ENCODE data around the gene TBC1D30. TPM values are rescaled to one million over a fixed set of nuclear protein-coding genes. Genes with fewer than 3 reads are reported as not detected.

The TBC1D30 gene
- total and polyA plus RNA-seq, 7 experiments from 2014 or later: 0.13 to 1.5 (median 0.49) TPM; not detected in 1

DNA sequence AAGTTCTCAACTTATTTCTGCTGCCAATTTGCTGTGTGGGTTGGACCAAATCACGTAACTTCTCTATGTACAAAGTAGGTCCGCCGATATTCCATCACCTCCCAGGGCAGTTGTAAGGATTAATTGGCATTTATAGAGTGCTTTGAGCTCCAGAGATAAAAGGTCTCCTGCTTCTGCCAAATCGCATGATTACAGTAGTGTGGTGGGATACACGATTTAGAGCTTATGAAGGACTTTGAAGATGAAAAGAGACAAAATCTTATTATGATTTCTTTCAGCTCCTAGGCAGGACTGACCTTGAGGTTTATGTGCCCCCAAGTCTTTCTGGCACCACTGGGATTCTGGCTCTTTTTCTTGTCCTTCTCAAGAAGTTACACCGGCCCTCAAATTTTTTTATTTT is 84.7 kb downstream of the TBC1D30 start:
- H3K36me3 ChIP-seq (ENCODE audit: control insufficient read depth in 2 of 3, insufficient read depth in 3 of 3, low read length in 3 of 3): no peaks in the 10 kb centered on the region
- CTCF ChIA-PET: interaction anchor here (1.0 kb wide), 1 partner anchor 14 kb away, joined by 3 read pairs; no protein-coding TSS in a partner anchor
- no peak overlapping the region for H3K27ac ChIP-seq (ENCODE audit: low read depth, low read length)
- Mint-ChIP-seq H3K4me1 (no peaks in the 10 kb centered on the region), H3K27me3 (peaks cover 5 to 25% (median 16%) of the 10 kb centered on the region in 5 donors), H3K4me3 (no peak overlapping the region), H3K27ac (no peak overlapping the region), H3K36me3 (no peaks in the 10 kb centered on the region), H3K9me3 (no peaks in the 10 kb centered on the region)
- no peaks in the 10 kb centered on the region for H3K9me3 ChIP-seq (ENCODE audit: control insufficient read depth in 2 of 3, low read length in 3 of 3)
- H3K4me3 ChIP-seq (ENCODE audit: low read length): no peak overlapping the region
- no peak for DNase-seq
- no peaks in the 10 kb centered on the region for H3K27me3 ChIP-seq (ENCODE audit: control insufficient read depth in 2 of 2, insufficient read depth in 2 of 2, low read length in 2 of 2)
- no peak for ATAC-seq
- H3K4me1 ChIP-seq (ENCODE audit: control insufficient read depth in 2 of 2, insufficient read depth in 2 of 2, low read length in 2 of 2): no peaks in the 10 kb centered on the region
- intact Hi-C loops (cut with micrococcal nuclease): no loop called here
- POLR2A ChIA-PET: no interaction called here

DNA sequence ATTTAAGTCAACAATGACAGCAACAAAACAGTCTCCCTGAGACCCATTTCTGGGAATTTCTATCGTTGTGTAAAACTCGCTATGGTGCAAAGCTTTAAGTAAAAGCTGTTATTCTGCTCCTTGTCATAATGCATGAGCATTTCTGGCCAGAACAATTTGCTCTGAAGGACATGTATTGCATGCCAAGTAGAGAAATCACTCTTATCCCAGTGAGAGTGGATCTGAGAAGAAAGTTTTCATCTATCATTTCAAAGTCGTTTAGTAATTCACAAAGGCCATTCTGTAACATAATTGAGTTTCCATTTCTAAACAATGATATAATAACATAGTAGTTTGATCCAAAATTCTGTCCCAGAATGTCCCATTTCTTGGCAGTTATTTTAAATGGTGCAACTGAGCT is 86.6 kb downstream of the TBC1D30 start:
- POLR2A ChIA-PET: no interaction called here
- H3K4me3 Mint-ChIP-seq: no peak overlapping the region
- no peak overlapping the region for H3K4me3 ChIP-seq (ENCODE audit: low read length)
- intact Hi-C loops (cut with micrococcal nuclease): no loop called here
- H3K27ac Mint-ChIP-seq: no peak overlapping the region
- ATAC-seq: no peak
- no peaks in the 10 kb centered on the region for H3K9me3 Mint-ChIP-seq
- H3K36me3 Mint-ChIP-seq: no peaks in the 10 kb centered on the region
- no peaks in the 10 kb centered on the region for H3K9me3 ChIP-seq (ENCODE audit: control insufficient read depth in 2 of 3, low read length in 3 of 3)
- H3K27me3 ChIP-seq (ENCODE audit: control insufficient read depth in 2 of 2, insufficient read depth in 2 of 2, low read length in 2 of 2): no peaks in the 10 kb centered on the region
- no peaks in the 10 kb centered on the region for H3K4me1 ChIP-seq (ENCODE audit: control insufficient read depth in 2 of 2, insufficient read depth in 2 of 2, low read length in 2 of 2)
- H3K4me1 Mint-ChIP-seq: no peaks in the 10 kb centered on the region
- no peaks in the 10 kb centered on the region for H3K36me3 ChIP-seq (ENCODE audit: control insufficient read depth in 2 of 3, insufficient read depth in 3 of 3, low read length in 3 of 3)
- CTCF ChIA-PET: no interaction called here
- H3K27ac ChIP-seq (ENCODE audit: low read depth, low read length): no peak overlapping the region
- no peak for DNase-seq
- H3K27me3 Mint-ChIP-seq: peaks cover 5 to 36% (median 20%) of the 10 kb centered on the region in 5 donors

DNA sequence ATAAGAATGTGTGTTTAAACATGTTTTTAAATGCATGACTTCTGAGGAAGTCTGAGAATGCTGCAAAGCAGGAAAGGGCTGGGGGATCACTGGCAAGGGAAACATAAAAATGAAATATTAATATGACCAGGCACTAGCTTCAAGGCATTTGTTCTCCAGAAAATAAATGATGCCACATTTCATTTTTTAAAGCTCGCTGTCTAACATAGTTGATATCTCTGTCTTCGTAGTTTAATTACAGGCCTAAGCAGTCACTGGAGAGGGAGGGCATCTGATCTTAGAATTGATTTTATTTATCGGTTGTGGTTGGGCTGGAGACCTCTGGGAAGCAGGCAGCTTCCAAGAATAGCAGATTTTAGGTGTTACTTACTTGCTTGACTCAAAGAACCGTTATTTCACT is 87.5 kb downstream of the TBC1D30 start:
- no peak for ATAC-seq
- intact Hi-C loops (cut with micrococcal nuclease): no loop called here
- Mint-ChIP-seq H3K4me1 (no peaks in the 10 kb centered on the region), H3K4me3 (no peak overlapping the region), H3K36me3 (no peaks in the 10 kb centered on the region), H3K27me3 (peaks cover 5 to 37% (median 18%) of the 10 kb centered on the region in 5 donors), H3K9me3 (no peaks in the 10 kb centered on the region), H3K27ac (no peak overlapping the region)
- no peak for DNase-seq
- POLR2A ChIA-PET: no interaction called here
- no peaks in the 10 kb centered on the region for H3K36me3 ChIP-seq (ENCODE audit: control insufficient read depth in 2 of 3, insufficient read depth in 3 of 3, low read length in 3 of 3)
- CTCF ChIA-PET: interaction anchor here (1.2 kb wide), 1 partner anchor 9 kb away, joined by 3 read pairs; no protein-coding TSS in a partner anchor
- no peak overlapping the region for H3K4me3 ChIP-seq (ENCODE audit: low read length)
- no peak overlapping the region for H3K27ac ChIP-seq (ENCODE audit: low read depth, low read length)
- H3K4me1 ChIP-seq (ENCODE audit: control insufficient read depth in 2 of 2, insufficient read depth in 2 of 2, low read length in 2 of 2): no peaks in the 10 kb centered on the region
- no peaks in the 10 kb centered on the region for H3K27me3 ChIP-seq (ENCODE audit: control insufficient read depth in 2 of 2, insufficient read depth in 2 of 2, low read length in 2 of 2)
- H3K9me3 ChIP-seq (ENCODE audit: control insufficient read depth in 2 of 3, low read length in 3 of 3): no peaks in the 10 kb centered on the region

DNA sequence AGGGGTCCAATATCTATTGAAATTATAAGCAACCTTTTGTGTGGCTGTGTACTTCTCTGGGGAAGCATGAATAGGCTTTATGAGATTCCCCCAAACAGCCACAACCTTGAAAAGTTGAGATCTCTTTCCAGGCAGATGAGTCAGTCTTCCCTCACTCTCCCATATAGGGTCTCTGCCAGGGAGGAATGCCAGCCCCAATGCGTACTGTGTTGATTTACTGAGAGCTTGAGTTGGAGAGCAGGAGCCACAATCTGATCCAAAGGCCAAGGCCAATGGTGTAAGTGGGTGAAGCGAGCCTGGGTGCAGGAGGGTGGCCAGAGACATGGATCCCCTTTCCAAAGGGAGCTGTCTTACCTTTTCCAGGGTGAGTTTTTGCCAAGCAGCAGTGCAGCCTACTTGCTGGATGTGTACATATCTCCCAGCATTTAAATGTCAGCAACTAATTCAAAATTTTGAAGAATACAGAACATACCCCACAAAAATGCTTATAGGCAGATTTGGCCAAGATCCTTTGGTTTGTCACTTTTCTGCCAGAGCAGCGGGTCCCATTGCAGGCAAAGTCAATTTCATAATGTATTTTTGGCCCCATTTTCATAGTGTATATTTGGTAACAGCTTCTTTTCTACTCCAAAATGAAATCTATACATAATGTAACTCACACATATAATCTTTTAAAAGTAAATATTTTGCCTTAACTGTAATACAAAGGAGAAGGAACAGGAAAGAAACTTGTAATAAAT is 88.2 kb downstream of the TBC1D30 start:
- Histone ChIP-seq H3K27ac (ENCODE audit: low read depth, low read length) (no peak overlapping the region), H3K27me3 (ENCODE audit: control insufficient read depth in 2 of 2, insufficient read depth in 2 of 2, low read length in 2 of 2) (no peaks in the 10 kb centered on the region), H3K4me3 (ENCODE audit: low read length) (no peak overlapping the region), H3K9me3 (ENCODE audit: control insufficient read depth in 2 of 3, low read length in 3 of 3) (no peaks in the 10 kb centered on the region), H3K4me1 (ENCODE audit: control insufficient read depth in 2 of 2, insufficient read depth in 2 of 2, low read length in 2 of 2) (no peaks in the 10 kb centered on the region), H3K36me3 (ENCODE audit: control insufficient read depth in 2 of 3, insufficient read depth in 3 of 3, low read length in 3 of 3) (no peaks in the 10 kb centered on the region)
- no peak for ATAC-seq
- Mint-ChIP-seq H3K4me1 (no peaks in the 10 kb centered on the region), H3K27me3 (peaks cover 6 to 37% (median 16%) of the 10 kb centered on the region in 5 donors), H3K4me3 (no peak overlapping the region), H3K27ac (no peak overlapping the region), H3K9me3 (no peaks in the 10 kb centered on the region), H3K36me3 (no peaks in the 10 kb centered on the region)
- ChIA-PET CTCF (interaction anchor here (1.2 kb wide), 1 partner anchor 8 kb away, joined by 3 read pairs; no protein-coding TSS in a partner anchor), POLR2A (no interaction called here)
- no peak for DNase-seq
- intact Hi-C loops (cut with micrococcal nuclease): no loop called here

DNA sequence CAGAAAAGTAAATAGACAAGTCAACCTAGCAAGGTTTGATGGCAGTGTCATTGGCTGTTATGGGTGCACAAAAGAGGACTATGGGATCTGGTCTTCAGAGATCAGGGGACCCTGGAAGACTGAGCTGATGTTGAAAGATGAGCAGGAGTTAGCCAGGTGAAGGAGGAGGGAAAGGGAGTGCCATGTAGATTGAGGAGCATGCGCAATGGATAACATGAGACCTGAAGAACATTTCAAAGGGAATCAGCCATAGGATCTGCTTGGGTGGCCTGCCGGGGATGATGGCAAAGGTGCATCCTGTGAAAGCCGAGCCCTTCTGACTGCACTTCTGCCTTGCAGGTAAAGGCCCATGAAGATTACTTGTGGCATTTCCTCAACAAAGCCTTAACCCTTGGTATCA is 90.8 kb downstream of the TBC1D30 start:
- Histone ChIP-seq H3K4me1 (ENCODE audit: control insufficient read depth in 2 of 2, insufficient read depth in 2 of 2, low read length in 2 of 2) (no peaks in the 10 kb centered on the region), H3K27ac (ENCODE audit: low read depth, low read length) (no peak overlapping the region), H3K27me3 (ENCODE audit: control insufficient read depth in 2 of 2, insufficient read depth in 2 of 2, low read length in 2 of 2) (no peaks in the 10 kb centered on the region), H3K4me3 (ENCODE audit: low read length) (no peak overlapping the region), H3K9me3 (ENCODE audit: control insufficient read depth in 2 of 3, low read length in 3 of 3) (no peaks in the 10 kb centered on the region), H3K36me3 (ENCODE audit: control insufficient read depth in 2 of 3, insufficient read depth in 3 of 3, low read length in 3 of 3) (no peaks in the 10 kb centered on the region)
- H3K9me3 Mint-ChIP-seq: no peaks in the 10 kb centered on the region
- DNase-seq: no peak
- H3K27me3 Mint-ChIP-seq: peaks cover 22 to 51% (median 27%) of the 10 kb centered on the region in 5 donors
- no peak for ATAC-seq
- intact Hi-C loops (cut with micrococcal nuclease): no loop called here
- POLR2A ChIA-PET: no interaction called here
- no peak overlapping the region for H3K27ac Mint-ChIP-seq
- H3K4me1 Mint-ChIP-seq: no peaks in the 10 kb centered on the region
- H3K36me3 Mint-ChIP-seq: no peaks in the 10 kb centered on the region
- H3K4me3 Mint-ChIP-seq: no peak overlapping the region
- CTCF ChIA-PET: interaction anchor here (1.3 kb wide), 1 partner anchor 317 kb away, joined by 3 read pairs; no protein-coding TSS in a partner anchor

DNA sequence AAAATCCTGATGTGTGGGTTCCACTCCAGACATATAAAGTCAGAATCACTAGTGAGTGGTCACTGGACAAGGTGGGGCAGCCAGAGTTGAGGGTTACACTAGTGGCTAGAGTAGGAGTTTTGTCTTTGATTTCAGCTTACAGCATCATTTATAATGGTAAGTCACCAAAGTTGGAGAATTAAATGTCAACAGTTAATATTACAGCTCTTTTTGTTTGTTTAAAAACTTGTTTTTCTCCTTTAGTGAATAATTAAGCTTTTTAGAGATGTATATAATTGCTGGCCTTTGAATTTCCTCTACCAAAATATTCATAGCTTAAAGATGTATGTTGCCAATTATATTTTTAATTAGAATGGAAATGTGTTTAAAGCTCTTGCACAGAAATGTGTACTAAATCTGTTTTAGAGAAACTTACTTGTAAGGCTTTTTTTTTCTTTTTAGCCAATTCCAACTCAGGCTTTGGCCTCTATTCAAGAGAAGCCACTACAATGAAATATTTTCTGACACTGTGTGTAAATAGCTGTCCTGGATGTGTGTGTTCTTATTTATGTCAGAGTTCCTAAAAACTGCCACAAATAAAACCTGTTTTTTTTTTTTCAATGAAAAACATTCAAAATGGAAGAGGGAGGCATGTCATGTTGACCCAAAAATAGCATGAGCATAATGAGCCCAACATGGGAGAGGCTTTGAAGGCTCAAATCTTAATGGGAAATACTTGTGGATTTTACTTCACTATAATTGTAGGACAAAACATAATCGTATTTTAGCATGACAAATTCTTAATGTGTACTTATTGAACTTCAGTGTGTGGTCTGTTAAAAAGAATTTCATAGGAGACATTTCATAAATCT is 92.2 kb downstream of the TBC1D30 start:
- no peaks in the 10 kb centered on the region for H3K4me1 ChIP-seq (ENCODE audit: control insufficient read depth in 2 of 2, insufficient read depth in 2 of 2, low read length in 2 of 2)
- H3K4me3 Mint-ChIP-seq: no peak overlapping the region
- H3K27me3 ChIP-seq (ENCODE audit: control insufficient read depth in 2 of 2, insufficient read depth in 2 of 2, low read length in 2 of 2): no peaks in the 10 kb centered on the region
- POLR2A ChIA-PET: no interaction called here
- DNase-seq (no peak), ATAC-seq (no peak)
- H3K9me3 ChIP-seq (ENCODE audit: control insufficient read depth in 2 of 3, low read length in 3 of 3): no peaks in the 10 kb centered on the region
- peaks cover 18 to 61% (median 29%) of the 10 kb centered on the region in 5 donors for H3K27me3 Mint-ChIP-seq
- H3K9me3 Mint-ChIP-seq: no peaks in the 10 kb centered on the region
- H3K36me3 Mint-ChIP-seq: no peaks in the 10 kb centered on the region
- peaks cover 0 to 2% (median 0%) of the 10 kb centered on the region in 7 donors for H3K4me1 Mint-ChIP-seq
- CTCF ChIA-PET: interaction anchor here (0.6 kb wide), 1 partner anchor 275 kb away, joined by 3 read pairs; no protein-coding TSS in a partner anchor
- H3K4me3 ChIP-seq (ENCODE audit: low read length): no peak overlapping the region
- no peaks in the 10 kb centered on the region for H3K36me3 ChIP-seq (ENCODE audit: control insufficient read depth in 2 of 3, insufficient read depth in 3 of 3, low read length in 3 of 3)
- H3K27ac ChIP-seq (ENCODE audit: low read depth, low read length): no peak overlapping the region
- no peak overlapping the region for H3K27ac Mint-ChIP-seq
- intact Hi-C loops (cut with micrococcal nuclease): no loop called here

All from naive thymus-derived CD4-positive, alpha-beta T cell (primary cell).